GM23338 (cell line): ENCODE measurements around the gene BFAR. TPM values are rescaled to one million over a fixed set of nuclear protein-coding genes. Genes with fewer than 3 reads are reported as not detected.

Experiments
- ATAC-seq: fragments of 200-7000 bp; cut with Tn5 transposase; 3 replicates; pipeline ENCODE4 v1.9.1; 2020
- DNase-seq: peaks from one replicate; pipeline ENCODE4 v3.0.0-alpha.2; 2015; ENCODE audit warnings: low spot score
- H2AFZ ChIP-seq: fragments of 200-600 bp; sonication (generic); 2 replicates; pipeline ENCODE4 v1.8.0; 2016; ENCODE audit warnings: antibody characterized with exemption, mild to moderate bottlenecking, moderate library complexity
- H3F3A ChIP-seq: fragments of 200-600 bp; sonication (generic); replicated peaks from 2 replicates; pipeline ENCODE4 v1.8.0; 2017; ENCODE audit warnings: antibody characterized with exemption, mixed run types, low read depth
- H3K27ac ChIP-seq: fragments of 200-600 bp; sonication (generic); 2 replicates; pipeline ENCODE4 v1.6.1; 2016; ENCODE audit warnings: low read depth
- H3K27me3 ChIP-seq: fragments of 200-600 bp; sonication (generic); 2 replicates; pipeline ENCODE4 v1.8.0; 2016; ENCODE audit warnings: mild to moderate bottlenecking, mixed run types, moderate library complexity; ENCODE audit not compliant: insufficient read depth
- H3K36me3 ChIP-seq: fragments of 200-600 bp; sonication (generic); 2 replicates; pipeline ENCODE4 v1.8.0; 2016; ENCODE audit warnings: mild to moderate bottlenecking; ENCODE audit not compliant: insufficient read depth
- H3K4me1 ChIP-seq: fragments of 200-600 bp; sonication (generic); 2 replicates; pipeline ENCODE4 v1.8.0; 2016; ENCODE audit warnings: mild to moderate bottlenecking, moderate library complexity; ENCODE audit not compliant: insufficient read depth
- H3K4me2 ChIP-seq: fragments of 200-600 bp; sonication (generic); 2 replicates; pipeline ENCODE4 v1.7.1; 2017; ENCODE audit warnings: mixed run types
- H3K4me3 ChIP-seq: fragments of 200-600 bp; sonication (generic); 2 replicates; pipeline ENCODE4 v1.6.1; 2016; ENCODE audit warnings: mixed run types
- H3K79me2 ChIP-seq: fragments of 200-600 bp; sonication (generic); replicated peaks from 2 replicates; pipeline ENCODE4 v1.8.0; 2017; ENCODE audit warnings: mild to moderate bottlenecking; ENCODE audit not compliant: insufficient read depth
- H3K9me2 ChIP-seq: fragments of 200-600 bp; sonication (generic); 2 replicates; pipeline ENCODE4 v1.8.0; 2017; ENCODE audit not compliant: insufficient read depth
- H4K20me1 ChIP-seq: fragments of 200-600 bp; sonication (generic); replicated peaks from 2 replicates; pipeline ENCODE4 v1.8.0; 2017; ENCODE audit warnings: mild to moderate bottlenecking; ENCODE audit not compliant: insufficient read depth
- H3K27ac Mint-ChIP-seq: 2 replicates; pipeline ENCODE4 v1.8.0; 2020; ENCODE audit warnings: inconsistent platforms, mild to moderate bottlenecking, moderate library complexity, mixed read lengths
- H3K27me3 Mint-ChIP-seq: 3 replicates; pipeline ENCODE4 v1.8.0; 2022; ENCODE audit warnings: low read depth, mild to moderate bottlenecking, moderate library complexity, mixed read lengths, inconsistent platforms; ENCODE audit not compliant: insufficient read depth, poor library complexity
- H3K36me3 Mint-ChIP-seq: 3 replicates; pipeline ENCODE4 v1.8.0; 2021; ENCODE audit warnings: low read depth, mild to moderate bottlenecking, inconsistent platforms, moderate library complexity, mixed read lengths
- H3K4me1 Mint-ChIP-seq: 3 replicates; pipeline ENCODE4 v1.8.0; 2020; ENCODE audit warnings: mild to moderate bottlenecking, inconsistent platforms, mixed read lengths
- H3K4me3 Mint-ChIP-seq: 3 replicates; pipeline ENCODE4 v1.8.0; 2021; ENCODE audit warnings: moderate library complexity, mild to moderate bottlenecking, inconsistent platforms, mixed read lengths
- H3K9me3 Mint-ChIP-seq: 3 replicates; pipeline ENCODE4 v1.8.0; 2020; ENCODE audit warnings: moderate library complexity, mild to moderate bottlenecking, inconsistent platforms, mixed read lengths
- CREB1 ChIP-seq: fragments of 250-450 bp; sonication (Bioruptor Pico); IDR thresholded peaks from 2 replicates; pipeline ENCODE4 v1.5.0; 2020; ENCODE audit warnings: low read depth, mild to moderate bottlenecking, moderate library complexity
- CTCF ChIP-seq, 2 experiments: fragments of 200-600 bp in 1 of 2; sonication (generic) in 1 of 2; conservative IDR thresholded peaks; 2 replicates each; pipeline versions ENCODE4 v1.5.1 to v1.6.1; 2016 to 2017; ENCODE audit warnings: antibody characterized with exemption in 2 of 2, low read depth in 2 of 2, mild to moderate bottlenecking in 2 of 2, moderate library complexity in 1 of 2
- JUNB ChIP-seq: IDR thresholded peaks from one replicate; pipeline ENCODE4 v1.6.1; 2016; ENCODE audit warnings: antibody characterized with exemption; ENCODE audit not compliant: unreplicated experiment
- POLR2AphosphoS5 ChIP-seq: IDR thresholded peaks from 2 replicates; pipeline ENCODE4 v1.6.1; 2016; ENCODE audit warnings: antibody characterized with exemption, low read depth
- ZNF462 ChIP-seq: fragments of 250-450 bp; sonication (Bioruptor Pico); IDR thresholded peaks from 2 replicates; pipeline ENCODE4 v1.5.0; 2020; ENCODE audit warnings: mild to moderate bottlenecking, moderate library complexity
- polyA plus RNA-seq: library from polyadenylated mRNA; unstranded; fragments of >200 nt; fragmentation: Nextera tagmentation; extraction: Ambion mirVana; gene quantifications from 2 replicates; pipeline ENCODE4 v1.2.1, GENCODE V29; 2016
- total RNA-seq: library from RNA; depleted of rRNA; stranded (reverse); fragments of >200 nt; shearing (Covaris generic); gene quantifications from 2 replicates; pipeline ENCODE4 v1.2.3, GENCODE V29; 2014
- TF ChIP-seq, protein P1 (sequence below): IDR thresholded peaks from one replicate; pipeline ENCODE4 v1.6.1; 2018; ENCODE audit warnings: antibody characterized with exemption; ENCODE audit not compliant: unreplicated experiment
- TF ChIP-seq, protein P2 (sequence below): IDR thresholded peaks from 2 replicates; pipeline ENCODE4 v1.6.1; 2016; ENCODE audit warnings: antibody characterized with exemption

The BFAR gene
- total and polyA plus RNA-seq, 2 experiments from 2014 or later = 54.4 to 126 TPM

GRCh38 chr16:14667347-14668266 is 34.9 kb downstream of the BFAR start (continued):
- TF ChIP-seq, protein P1, sequence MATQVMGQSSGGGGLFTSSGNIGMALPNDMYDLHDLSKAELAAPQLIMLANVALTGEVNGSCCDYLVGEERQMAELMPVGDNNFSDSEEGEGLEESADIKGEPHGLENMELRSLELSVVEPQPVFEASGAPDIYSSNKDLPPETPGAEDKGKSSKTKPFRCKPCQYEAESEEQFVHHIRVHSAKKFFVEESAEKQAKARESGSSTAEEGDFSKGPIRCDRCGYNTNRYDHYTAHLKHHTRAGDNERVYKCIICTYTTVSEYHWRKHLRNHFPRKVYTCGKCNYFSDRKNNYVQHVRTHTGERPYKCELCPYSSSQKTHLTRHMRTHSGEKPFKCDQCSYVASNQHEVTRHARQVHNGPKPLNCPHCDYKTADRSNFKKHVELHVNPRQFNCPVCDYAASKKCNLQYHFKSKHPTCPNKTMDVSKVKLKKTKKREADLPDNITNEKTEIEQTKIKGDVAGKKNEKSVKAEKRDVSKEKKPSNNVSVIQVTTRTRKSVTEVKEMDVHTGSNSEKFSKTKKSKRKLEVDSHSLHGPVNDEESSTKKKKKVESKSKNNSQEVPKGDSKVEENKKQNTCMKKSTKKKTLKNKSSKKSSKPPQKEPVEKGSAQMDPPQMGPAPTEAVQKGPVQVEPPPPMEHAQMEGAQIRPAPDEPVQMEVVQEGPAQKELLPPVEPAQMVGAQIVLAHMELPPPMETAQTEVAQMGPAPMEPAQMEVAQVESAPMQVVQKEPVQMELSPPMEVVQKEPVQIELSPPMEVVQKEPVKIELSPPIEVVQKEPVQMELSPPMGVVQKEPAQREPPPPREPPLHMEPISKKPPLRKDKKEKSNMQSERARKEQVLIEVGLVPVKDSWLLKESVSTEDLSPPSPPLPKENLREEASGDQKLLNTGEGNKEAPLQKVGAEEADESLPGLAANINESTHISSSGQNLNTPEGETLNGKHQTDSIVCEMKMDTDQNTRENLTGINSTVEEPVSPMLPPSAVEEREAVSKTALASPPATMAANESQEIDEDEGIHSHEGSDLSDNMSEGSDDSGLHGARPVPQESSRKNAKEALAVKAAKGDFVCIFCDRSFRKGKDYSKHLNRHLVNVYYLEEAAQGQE = no peak

GRCh38 chr16:14668556-14669223 is 35.9 kb downstream of the BFAR start:
- Mint-ChIP-seq H3K4me1 (no peaks in the 10 kb centered on the region), H3K36me3 (peaks cover 54% of the 10 kb centered on the region), H3K4me3 (no peak overlapping the region), H3K27ac (no peak overlapping the region), H3K27me3 (peaks cover 8% of the 10 kb centered on the region), H3K9me3 (no peaks in the 10 kb centered on the region)
- no peak overlapping the region for H2AFZ ChIP-seq
- no peaks in the 10 kb centered on the region for H3K79me2 ChIP-seq
- DNase-seq = no peak
- no peaks in the 10 kb centered on the region for H3F3A ChIP-seq
- H3K27ac ChIP-seq = no peak overlapping the region
- peaks cover 11% of the 10 kb centered on the region; the same call in 1 of the 2 replicates for H4K20me1 ChIP-seq
- H3K36me3 ChIP-seq = peaks cover 19% of the 10 kb centered on the region
- no peak for ATAC-seq
- no peaks in the 10 kb centered on the region for H3K9me2 ChIP-seq
- H3K27me3 ChIP-seq = no peaks in the 10 kb centered on the region
- H3K4me1 ChIP-seq = no peaks in the 10 kb centered on the region
- H3K4me3 ChIP-seq = no peak overlapping the region
- H3K4me2 ChIP-seq = no peak overlapping the region
- no peak for TF ChIP-seq CREB1 (CRISPR knock-in tag)
- TF ChIP-seq, protein P2, sequence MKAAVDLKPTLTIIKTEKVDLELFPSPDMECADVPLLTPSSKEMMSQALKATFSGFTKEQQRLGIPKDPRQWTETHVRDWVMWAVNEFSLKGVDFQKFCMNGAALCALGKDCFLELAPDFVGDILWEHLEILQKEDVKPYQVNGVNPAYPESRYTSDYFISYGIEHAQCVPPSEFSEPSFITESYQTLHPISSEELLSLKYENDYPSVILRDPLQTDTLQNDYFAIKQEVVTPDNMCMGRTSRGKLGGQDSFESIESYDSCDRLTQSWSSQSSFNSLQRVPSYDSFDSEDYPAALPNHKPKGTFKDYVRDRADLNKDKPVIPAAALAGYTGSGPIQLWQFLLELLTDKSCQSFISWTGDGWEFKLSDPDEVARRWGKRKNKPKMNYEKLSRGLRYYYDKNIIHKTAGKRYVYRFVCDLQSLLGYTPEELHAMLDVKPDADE = no peak
- no peak for TF ChIP-seq ZNF462 (CRISPR knock-in tag)
- no peak for TF ChIP-seq POLR2AphosphoS5
- no peak for TF ChIP-seq CTCF (conservative IDR thresholded peaks at IDR 0.05; ENCODE audit: low read depth in 2 of 2)
- TF ChIP-seq JUNB = no peak
